Measurements from ENCODE around the gene ISCU. TPM values are rescaled to one million over a fixed set of nuclear protein-coding genes. Genes with fewer than 3 reads are reported as not detected.

Gene ISCU
- total RNA-seq, 4 donors from 2014 or later, result 113 to 155 (median 130) TPM

DNA sequence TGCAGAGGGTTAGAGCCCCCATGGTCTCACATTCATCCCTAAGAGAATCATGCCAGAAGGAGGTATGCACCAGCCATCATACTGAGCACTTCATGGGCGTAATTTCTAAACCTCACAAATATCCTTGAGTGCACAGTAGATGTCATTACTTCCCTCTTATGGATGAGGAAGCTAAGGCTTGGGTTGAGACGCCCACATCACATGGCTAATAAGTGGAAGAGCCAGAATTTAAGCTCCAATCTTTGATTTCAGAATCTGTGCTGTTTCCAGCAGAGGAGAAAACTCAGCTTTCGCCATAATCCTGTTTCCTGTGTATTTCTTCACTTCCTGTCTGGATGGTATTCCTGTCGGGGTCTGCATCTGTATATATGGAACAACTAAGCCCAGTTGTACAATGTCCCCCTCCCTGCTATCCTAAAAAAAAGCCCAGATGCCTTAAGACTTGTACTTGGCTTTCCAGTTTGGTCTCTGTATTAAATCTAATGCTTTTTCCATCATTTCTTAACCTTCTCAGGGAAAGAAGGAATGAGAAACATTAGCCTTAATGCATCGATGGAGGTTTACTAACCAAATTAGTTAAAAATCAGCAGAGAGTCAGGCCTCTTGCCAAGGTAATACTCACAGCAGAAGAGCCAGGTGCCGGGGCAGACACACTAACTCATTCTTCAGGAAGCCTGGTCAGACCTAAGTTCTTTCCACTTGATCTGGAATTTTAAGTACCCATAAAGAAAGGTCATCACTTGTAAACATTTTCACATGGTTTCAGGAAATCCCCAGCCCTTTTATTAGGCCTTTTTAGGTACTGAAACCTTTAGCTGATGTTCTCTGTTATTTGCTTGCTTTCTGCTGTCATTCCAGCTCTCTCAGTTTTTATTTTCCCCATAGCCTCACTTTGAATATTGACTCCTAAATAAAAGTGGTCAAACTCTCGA, 5.3 kb downstream of the ISCU start:
- Histone ChIP-seq H3K27me3 (no peaks in the 10 kb centered on the region), H3K4me3 (no peak overlapping the region), H3K9me3 (no peaks in the 10 kb centered on the region), H3K36me3 (peaks cover 0 to 51% (median 20%) of the 10 kb centered on the region in 4 donors), H3K27ac (peak overlapping the region; percentile 53 to 74 (median 63)), H3K4me1 (peaks cover 6 to 60% (median 20%) of the 10 kb centered on the region in 4 donors)
- WGBS, 2 donors (ENCODE audit: low coverage in 1 of 2), result 42 to 59% methylated on average over 6 to 7 of the region's 7 CpGs
- in situ Hi-C loops (cut with MboI; ENCODE audit: low pct_ligation_motif_present in 1 of 4, low pct_unique_long_range_greater_than_20kb in 1 of 4, low sequenced_read_pairs in 3 of 4), result loop anchor here in 3 of 4 donors (5.0 to 25.0 kb wide), 4 partner anchors 47 to 520 kb away; partner anchors contain the start of genes ALKBH2 (in 2 of the 3) and UNG (in 2 of the 3)
- intact Hi-C loops (cut with DNase I; ENCODE audit: low total_unique reads), result loop anchor here (10.0 kb wide), 1 partner anchor 1613 kb away; the partner anchor contains the start of gene TMEM263
- DNase-seq, result no peak
- TF ChIP-seq EP300 (IDR thresholded peaks at IDR 0.05; ENCODE audit: low read depth) (no peak), POLR2A (IDR thresholded peaks at IDR 0.05) (no peak), CTCF (IDR thresholded peaks at IDR 0.05) (no peak), POLR2AphosphoS5 (IDR thresholded peaks at IDR 0.05) (no peak)

- no peaks in the 10 kb centered on the region for H3K9me3 ChIP-seq
- DNase-seq, result peak; percentile 57
- no peak overlapping the region for H3K4me3 ChIP-seq
- intact Hi-C loops (cut with DNase I; ENCODE audit: low total_unique reads), result loop anchor here (10.0 kb wide), 1 partner anchor 1614 kb away; the partner anchor contains the start of gene TMEM263
- peak overlapping the region; percentile 53 to 74 (median 63) for H3K27ac ChIP-seq
- peak in 1 of 3 donors; percentile 16 for TF ChIP-seq POLR2AphosphoS5 (IDR thresholded peaks at IDR 0.05)
- no peak for TF ChIP-seq EP300 (IDR thresholded peaks at IDR 0.05; ENCODE audit: low read depth)
- no peaks in the 10 kb centered on the region for H3K27me3 ChIP-seq
- in situ Hi-C loops (cut with MboI; ENCODE audit: low pct_ligation_motif_present in 1 of 4, low pct_unique_long_range_greater_than_20kb in 1 of 4, low sequenced_read_pairs in 3 of 4), result loop anchor here in 3 of 4 donors (5.0 to 25.0 kb wide), 4 partner anchors 46 to 519 kb away; partner anchors contain the start of genes ALKBH2 (in 2 of the 3) and UNG (in 2 of the 3)
- WGBS, 2 donors (ENCODE audit: low coverage in 1 of 2), result 62 to 79% methylated on average over 8 to 10 of the region's 10 CpGs
- H3K4me1 ChIP-seq, result peaks cover 7 to 65% (median 18%) of the 10 kb centered on the region in 4 donors
- H3K36me3 ChIP-seq, result peaks cover 0 to 51% (median 20%) of the 10 kb centered on the region in 4 donors
Measured at GRCh38 chr12:108568338-108569154, 6.2 kb downstream of the ISCU start.

GRCh38 chr12:108570743-108571608, 8.6 kb downstream of the ISCU start:
- in situ Hi-C loops (cut with MboI; ENCODE audit: low pct_ligation_motif_present in 1 of 4, low pct_unique_long_range_greater_than_20kb in 1 of 4, low sequenced_read_pairs in 3 of 4) (loop anchor here in 3 of 4 donors (5.0 to 25.0 kb wide), 2 partner anchors 41 to 516 kb away; partner anchors contain the start of genes ALKBH2 (in 2 of the 3) and UNG (in 2 of the 3)), intact Hi-C loops (cut with DNase I; ENCODE audit: low total_unique reads) (no loop called here)

More at GRCh38 chr12:108570743-108571608, 8.6 kb downstream of the ISCU start:
- Histone ChIP-seq H3K9me3 (no peaks in the 10 kb centered on the region), H3K4me1 (peaks cover 3 to 45% (median 10%) of the 10 kb centered on the region in 4 donors), H3K4me3 (no peak overlapping the region), H3K27me3 (no peaks in the 10 kb centered on the region), H3K36me3 (peaks cover 0 to 31% (median 11%) of the 10 kb centered on the region in 4 donors), H3K27ac (no peak overlapping the region)
- DNase-seq, result no peak
- WGBS, 2 donors (ENCODE audit: low coverage in 1 of 2), result 63 to 67% methylated on average over 1 to 3 of the region's 3 CpGs
- TF ChIP-seq POLR2A (IDR thresholded peaks at IDR 0.05) (no peak), EP300 (IDR thresholded peaks at IDR 0.05; ENCODE audit: low read depth) (no peak), POLR2AphosphoS5 (IDR thresholded peaks at IDR 0.05) (no peak), CTCF (IDR thresholded peaks at IDR 0.05) (no peak)
